Choroid plexus epithelial cell (primary cell): ENCODE data around the gene SYS1.

Experiments used
- DNase-seq: peaks from one replicate; pipeline ENCODE4 v3.0.0-alpha.2; 2010; ENCODE audit warnings: low read depth
- H3K4me3 ChIP-seq: 2 replicates; pipeline ENCODE4 v1.5.1; 2011; ENCODE audit warnings: low read depth, mild to moderate bottlenecking, control low read depth, low read length, moderate library complexity
- TF ChIP-seq, protein P1 (sequence below): conservative IDR thresholded peaks from 2 replicates; pipeline ENCODE4 v1.5.1; 2011; ENCODE audit warnings: low read depth, mild to moderate bottlenecking, control low read depth, inconsistent platforms, low read length, moderate library complexity

Gene SYS1

DNA sequence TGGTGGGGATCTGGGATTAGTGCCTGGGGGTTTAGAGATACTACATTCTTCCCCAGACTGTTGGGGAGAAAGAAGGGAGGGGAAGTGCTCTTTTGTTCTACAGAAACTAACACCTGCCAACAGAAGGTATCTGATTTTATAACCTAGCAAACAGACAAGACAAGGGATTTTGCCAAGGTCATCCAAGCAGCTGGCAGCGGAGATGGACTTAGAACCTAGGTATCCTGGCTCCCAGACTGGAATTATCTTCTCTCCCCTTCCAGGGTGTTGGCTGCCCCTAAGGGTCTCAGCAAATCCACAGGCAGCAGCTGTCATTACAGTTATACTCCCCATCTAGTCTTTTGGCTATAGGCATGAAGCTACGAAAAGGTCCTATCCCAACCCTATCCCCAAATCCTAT is 23.2 kb upstream of the SYS1 start:
- DNase-seq = no peak
- H3K4me3 ChIP-seq = no peak overlapping the region
- TF ChIP-seq, protein P1, sequence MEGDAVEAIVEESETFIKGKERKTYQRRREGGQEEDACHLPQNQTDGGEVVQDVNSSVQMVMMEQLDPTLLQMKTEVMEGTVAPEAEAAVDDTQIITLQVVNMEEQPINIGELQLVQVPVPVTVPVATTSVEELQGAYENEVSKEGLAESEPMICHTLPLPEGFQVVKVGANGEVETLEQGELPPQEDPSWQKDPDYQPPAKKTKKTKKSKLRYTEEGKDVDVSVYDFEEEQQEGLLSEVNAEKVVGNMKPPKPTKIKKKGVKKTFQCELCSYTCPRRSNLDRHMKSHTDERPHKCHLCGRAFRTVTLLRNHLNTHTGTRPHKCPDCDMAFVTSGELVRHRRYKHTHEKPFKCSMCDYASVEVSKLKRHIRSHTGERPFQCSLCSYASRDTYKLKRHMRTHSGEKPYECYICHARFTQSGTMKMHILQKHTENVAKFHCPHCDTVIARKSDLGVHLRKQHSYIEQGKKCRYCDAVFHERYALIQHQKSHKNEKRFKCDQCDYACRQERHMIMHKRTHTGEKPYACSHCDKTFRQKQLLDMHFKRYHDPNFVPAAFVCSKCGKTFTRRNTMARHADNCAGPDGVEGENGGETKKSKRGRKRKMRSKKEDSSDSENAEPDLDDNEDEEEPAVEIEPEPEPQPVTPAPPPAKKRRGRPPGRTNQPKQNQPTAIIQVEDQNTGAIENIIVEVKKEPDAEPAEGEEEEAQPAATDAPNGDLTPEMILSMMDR = no peak

DNA sequence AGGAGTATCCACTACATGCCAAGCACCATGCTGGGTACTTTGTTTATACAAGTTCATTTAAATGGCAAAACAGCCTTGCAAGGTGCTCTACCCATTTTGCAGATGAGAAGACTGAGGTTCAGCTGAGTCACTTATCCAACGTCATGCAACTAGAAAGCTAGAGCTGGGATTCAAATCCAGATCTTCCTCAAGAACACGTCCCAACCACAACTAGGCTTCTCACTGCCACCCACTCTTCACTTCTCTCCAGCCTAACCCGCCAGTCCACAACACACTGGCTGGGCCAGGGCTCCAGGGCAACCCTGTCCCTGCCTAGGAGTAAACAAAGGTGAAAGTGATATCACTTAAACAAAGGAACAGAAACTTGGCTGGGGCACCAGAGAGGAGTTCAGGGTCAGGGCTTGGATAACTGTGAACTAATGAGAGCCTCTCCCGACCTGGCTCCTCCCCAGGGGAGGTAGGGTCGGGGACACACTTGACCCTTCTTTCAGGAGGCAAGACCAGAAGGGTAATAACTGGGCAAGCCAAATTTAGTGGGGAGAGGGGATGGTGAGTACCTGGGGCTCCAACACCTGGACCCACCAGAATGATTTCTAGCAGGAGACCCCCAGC is 22.6 kb upstream of the SYS1 start:
- H3K4me3 ChIP-seq = no peak overlapping the region
- TF ChIP-seq, protein P1 = no peak
- DNase-seq = no peak

- no peak for DNase-seq
- TF ChIP-seq, protein P1 = no peak
- H3K4me3 ChIP-seq = no peak overlapping the region
Measured at GRCh38 chr20:45340951-45341350, 22.0 kb upstream of the SYS1 start.

- TF ChIP-seq, protein P1 = no peak
- H3K4me3 ChIP-seq = peak overlapping the region; percentile 19
- DNase-seq = no peak
Measured at GRCh38 chr20:45341579-45341938, 21.4 kb upstream of the SYS1 start.

DNA sequence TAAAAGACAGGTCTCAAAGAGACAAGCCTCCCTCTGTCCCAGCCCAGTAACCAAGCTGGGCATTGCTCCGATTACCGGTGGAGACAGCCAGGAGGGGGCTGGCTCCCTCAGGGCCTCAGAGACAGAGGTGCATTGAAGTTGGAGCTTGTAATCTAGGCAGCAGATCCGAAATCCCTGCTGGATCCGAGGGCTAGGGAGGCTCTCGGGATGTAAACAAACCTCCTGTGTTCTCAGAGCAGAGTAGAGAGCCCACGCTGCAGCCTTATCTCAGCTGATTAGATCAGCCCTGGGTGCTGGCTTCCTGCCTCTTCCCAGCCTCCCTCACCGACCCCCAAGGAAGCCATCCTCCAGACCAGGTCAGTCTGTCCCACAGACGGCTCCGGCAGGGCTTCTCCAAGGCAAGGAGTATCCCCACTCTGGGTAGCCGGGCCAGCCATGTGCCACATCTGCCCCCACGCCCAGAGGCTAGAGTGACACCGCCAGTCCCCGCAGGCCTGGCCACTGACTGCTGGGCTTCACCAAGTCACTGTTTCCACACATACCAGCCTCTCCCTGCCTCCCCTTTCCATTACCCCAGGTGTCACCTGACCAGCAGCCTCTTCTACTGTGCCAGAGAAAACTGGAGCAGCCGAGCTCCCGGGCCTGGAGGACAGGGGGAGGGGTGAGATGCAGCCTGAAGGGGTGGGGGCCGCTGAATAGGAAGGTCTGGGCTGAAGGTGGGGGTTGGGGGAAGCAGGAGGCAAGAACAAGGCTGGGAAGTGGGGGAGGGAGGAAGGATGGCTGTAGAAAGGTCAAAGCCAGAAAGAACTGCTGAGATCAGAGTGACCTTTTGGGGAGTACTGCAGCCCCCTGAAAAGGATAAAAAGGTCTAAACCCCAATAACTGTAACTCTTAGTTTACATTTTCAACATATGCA is 20.8 kb upstream of the SYS1 start:
- H3K4me3 ChIP-seq = peak overlapping the region; percentile 19
- TF ChIP-seq, protein P1 = no peak
- peak; percentile 73 for DNase-seq

- H3K4me3 ChIP-seq = no peak overlapping the region
- no peak for DNase-seq
- TF ChIP-seq, protein P1 = no peak
Measured at GRCh38 chr20:45342855-45343531, 20.0 kb upstream of the SYS1 start.
